Hematopoietic multipotent progenitor cell treated with erythropoietin and hydrocortisone succinate and interleukin-3 and kit ligand, for 8 days (in vitro differentiated cells): ENCODE results near the gene MAGI2.

Experiments
- DNase-seq: peaks from one replicate; pipeline ENCODE4 v3.0.0-alpha.2; 2015

MAGI2 gene

DNA sequence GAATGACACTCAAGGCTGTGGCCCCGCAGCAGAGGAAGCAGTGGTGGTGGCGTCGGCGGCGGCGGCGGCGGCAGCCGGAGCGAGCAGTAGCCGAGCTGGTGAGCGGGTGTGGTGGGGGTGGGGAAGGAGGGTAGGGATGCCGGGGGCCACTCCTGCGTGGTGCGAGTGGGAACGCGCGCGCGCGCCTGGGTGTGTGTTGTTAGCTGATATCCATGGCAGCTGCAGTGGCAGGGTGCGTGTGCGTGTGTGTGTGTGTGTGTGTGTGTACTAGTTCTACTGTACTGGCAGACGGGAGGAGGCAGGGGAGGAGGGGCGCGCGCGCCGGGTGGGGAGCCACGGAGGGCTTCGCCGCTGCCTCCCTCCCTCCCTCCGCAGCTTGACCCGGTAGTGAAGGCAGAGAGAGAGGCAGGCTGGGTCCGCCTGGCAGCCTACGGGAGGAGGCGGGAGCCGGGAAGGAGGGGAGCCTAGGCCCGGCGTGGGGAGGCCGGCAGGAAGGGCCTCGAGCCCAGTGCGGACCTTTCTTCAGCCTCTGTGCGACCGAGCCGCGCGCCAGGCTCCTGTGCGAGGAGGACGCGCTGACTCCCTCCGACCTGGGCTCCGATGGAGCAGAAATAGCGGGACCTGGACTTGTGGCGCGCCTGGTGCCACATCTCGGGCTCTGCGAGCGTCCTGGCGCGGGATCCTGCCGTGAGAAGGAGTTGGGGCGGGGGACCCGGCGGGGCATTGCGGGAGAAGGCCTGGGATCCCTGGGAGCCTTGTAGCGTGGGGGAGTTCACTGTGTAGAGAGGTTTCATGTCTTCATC, at the start of gene MAGI2:
MAGI2 (minus strand) TSS at position 110 of the 803 bp plus-strand sequence. CDS start 347 bp downstream, outside the sequence.
- peak; percentile 4 for DNase-seq

DNA sequence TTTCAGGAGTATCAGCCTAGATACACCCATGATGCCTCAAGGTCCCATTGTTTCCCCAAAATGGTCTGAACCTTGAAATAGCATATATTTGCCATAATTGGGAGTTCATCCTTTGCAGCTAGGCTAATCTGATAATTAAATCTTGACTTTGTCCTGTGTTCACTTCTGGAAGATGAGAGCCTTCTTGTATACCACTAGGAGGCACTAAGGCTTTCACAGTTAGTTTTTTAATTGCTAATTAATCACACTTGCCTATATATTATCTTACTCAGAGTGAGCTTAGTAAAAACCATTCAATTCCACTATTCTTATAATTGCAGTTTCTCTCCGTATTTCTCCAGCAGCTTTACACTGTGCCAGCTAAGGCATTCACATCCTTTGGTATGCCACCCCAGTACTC, 48.7 kb upstream of the MAGI2 start:
- DNase-seq: no peak

DNA sequence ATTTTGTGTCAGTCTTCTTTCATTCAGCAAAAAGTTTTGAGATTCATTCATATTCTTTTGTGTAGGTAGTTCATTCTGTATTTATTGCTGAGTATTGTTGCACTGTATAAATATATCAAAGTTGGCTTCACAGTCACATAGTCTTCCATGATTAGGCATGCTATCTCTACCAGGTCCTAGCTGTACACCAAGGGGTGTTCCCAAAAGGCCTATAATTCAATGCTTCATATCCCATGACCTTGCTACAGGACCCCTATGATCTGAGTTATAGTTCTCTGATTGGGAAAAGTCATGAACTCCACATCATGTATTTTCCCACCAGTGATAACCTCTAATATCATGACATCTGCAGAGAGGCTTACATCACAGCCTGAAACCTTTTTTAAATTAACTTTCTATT, 47.3 kb upstream of the MAGI2 start:
- no peak for DNase-seq

DNA sequence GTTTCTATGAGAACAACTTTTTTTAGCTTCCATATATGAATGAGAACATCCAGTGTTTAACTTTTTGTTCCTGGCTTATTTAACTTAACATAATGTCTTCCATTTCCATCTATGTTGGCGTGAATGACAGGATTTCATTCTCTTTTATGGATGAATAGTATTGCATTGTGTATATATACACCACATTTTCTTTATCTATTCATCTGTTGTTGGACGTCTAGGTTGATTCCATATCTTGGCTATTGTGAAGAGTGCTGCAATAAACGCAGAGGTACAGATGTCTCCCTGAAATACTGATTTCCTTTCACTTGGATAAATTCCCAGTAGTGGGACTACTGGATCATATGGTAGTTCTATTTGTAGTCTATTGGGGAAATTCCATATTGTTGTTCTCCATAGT, 44.3 kb upstream of the MAGI2 start:
- DNase-seq: no peak

DNA sequence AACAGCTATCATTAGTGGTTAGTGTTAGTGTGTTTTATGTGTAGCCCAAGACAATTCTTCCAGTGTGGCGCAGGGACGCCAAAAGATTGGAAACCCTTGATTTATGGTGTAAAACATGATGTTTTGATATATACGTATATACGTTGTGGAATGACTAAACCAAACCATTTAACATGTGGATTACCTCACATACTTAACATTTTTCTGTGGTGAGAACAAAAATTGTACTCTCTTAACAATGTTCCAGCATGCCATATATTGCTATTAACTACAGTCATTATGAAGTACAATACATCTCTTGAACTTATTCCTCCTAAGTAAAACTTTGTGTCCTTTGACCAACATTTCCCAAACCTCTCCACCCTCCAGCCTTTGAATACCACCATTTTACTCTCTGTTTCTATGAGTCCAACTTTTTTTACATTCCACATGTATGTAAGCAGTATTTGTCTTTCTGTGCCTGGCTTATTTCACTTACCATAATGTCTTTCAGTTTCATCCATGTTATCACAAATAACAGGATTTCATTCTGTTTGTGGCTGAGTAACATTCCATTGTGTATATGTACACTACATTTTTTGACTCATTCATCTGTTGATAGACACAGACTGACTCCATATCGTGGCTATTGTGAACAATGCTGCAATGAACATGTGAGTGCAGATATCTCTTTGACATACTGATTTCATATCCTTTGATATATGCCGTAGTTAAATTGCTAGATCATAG, 42.2 kb upstream of the MAGI2 start:
- no peak for DNase-seq

DNA sequence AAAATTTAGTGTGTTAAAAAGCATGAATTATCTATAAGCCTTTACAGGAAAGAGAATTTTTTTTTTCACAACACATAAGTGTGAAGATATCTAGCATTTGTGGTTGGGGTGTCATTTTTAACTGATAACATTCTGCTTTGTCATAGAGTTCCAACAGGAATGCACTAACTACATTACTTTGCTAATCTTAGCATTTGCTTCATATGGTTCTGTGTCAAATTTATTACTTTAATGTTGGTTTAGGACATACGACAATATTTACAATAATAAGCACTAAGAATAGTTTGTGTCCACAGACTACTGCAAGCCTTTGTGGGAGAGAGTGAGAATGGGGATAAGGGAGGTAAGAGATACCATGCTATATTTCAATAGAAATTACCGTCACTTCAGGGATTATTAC, 40.6 kb upstream of the MAGI2 start:
- peak; percentile 15 for DNase-seq

DNA sequence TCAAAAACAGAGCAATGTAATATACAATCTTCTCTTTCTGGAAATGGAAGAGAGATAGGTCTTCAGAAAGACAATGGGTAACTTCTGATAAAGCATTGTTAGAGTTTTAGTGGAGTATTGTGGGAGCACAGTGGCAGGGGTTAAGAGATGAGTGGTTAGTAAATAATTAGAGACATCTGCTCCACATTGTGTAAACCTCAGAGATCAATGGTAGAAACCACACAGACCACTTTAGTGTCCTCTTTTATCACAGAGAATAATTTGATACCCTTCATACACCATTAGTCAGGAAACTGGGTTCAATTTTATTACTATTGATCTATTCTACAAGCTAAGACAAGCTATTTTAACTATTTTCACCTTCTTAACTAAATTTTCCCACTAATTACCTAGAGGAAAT, 35.9 kb upstream of the MAGI2 start:
- DNase-seq: no peak

DNA sequence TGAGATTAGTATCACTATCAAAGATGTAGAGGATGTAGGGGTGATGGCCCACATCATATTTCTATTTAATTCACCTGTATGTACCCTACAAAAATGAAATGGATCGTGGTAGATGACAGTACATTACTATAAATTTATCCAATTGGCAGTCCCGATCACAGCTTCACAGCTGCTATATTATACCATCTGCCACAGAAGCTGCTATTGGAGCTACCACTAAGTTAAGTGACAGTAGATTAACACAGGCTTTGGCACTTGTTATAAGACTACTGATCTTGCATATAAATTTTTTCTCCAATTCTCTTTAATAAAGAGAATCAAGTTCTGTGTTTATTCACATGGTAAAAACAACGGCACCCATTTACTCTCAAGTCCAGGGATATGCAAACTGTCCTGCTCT, 24.9 kb upstream of the MAGI2 start:
- no peak for DNase-seq

DNA sequence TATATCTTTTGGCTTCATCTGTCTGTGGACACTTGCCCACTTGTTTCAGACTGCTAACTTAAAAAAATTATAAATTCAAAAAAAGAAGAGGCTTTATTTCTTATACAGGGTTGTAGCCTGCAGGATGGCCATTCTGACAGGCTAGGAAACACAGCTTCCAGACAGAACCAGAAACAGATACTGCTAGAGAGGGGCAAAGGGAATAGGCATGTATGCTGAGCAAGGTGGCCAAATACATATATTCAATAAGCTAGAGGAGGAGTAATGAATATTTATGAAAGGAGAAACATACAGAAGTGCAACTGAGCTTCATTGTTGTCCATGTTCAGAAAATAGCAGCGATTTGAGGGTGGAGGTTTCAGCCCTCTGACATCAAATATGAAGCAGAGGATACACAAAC, 22.0 kb upstream of the MAGI2 start:
- no peak for DNase-seq

DNA sequence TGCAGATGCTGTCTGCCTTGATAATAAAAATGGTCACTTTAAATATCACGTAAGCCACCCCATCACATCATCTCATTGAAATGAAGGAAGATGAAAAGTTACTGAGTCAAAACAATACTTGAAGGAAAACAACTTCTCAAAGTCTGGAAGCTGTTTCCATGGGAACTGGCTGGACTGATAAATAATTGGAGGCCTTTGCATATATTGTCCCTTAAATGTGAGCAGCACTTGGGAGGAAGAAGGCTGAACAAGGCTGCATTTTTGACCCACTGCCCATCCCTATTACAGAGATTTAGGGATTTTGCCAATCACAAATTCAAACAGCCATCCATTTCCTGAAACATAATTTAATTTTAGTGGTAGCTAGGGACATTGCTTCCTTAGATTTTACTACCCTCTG, 18.2 kb upstream of the MAGI2 start:
- no peak for DNase-seq

DNA sequence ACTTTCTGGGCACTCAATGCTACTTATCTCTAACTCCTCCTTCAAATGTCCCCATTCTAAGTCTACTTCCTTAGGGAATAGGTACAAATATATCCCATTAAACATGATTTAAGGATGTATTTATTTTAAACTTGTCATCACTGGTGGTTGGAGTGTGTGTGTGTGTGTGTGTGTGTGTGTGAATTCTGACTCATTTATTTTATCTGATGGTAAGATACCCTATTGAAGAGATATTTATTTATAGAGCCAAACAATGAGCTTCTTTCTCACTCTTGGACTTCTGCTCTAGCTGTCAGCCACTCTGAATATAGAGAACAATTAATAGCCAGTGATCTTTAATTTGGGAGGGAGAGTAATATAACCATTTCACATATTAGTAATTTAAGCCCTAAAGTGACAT, 17.8 kb upstream of the MAGI2 start:
- DNase-seq: no peak

DNA sequence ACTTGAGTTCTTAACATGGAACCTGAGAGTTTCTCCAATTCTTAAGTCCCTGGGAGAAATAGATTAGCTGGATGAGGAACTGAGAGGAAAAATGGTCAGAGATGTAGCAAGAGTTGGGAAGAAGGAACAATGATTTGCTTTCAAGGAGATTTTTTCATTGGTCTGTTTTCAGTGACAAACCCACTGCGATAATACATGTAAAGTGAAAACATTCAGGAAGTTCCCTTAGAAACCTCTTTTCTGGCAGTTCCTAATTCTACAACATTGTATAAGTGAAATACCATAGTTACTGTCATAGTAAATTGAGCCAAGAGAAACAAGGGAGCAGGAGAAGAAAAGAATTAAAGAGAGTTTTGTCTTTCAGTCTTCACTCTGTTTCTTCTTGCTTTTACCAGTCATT, 12.1 kb upstream of the MAGI2 start:
- DNase-seq: no peak

DNA sequence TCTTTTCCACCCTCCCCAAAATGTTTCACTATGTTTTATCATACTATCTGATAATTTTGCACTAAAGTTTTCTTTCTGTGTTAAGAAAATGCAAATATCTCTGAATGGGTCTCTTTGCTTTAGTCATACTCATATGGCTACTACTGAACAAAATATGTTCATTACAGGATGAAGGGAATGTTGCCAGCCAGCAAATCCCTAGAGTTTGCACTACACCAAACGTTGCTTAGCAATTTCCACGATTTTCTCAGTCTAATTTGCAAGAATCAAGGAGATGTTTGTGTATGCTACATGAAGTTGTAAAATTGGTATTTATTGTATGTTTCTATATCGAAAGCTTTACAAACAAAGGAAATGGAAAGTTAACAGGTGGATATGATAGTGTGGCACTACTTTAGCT, 10.6 kb upstream of the MAGI2 start:
- no peak for DNase-seq

DNA sequence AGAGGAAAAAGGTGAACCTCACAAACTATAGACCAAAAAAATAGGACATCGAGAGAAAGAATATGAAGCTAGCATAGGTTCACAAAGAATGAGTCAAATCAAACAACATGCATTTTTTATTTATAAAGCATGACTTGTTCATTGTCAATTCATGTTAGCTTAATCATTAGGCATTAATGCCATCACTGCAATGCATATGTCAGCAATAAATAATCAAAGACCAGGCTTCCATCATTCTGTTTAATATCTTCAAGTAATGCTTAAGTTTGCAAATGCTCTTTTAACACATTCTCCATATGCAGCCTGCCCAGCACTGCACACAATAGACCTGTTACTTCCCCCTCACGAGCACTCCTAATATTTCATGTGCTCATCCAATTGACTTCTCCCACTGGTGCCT, 8.9 kb upstream of the MAGI2 start:
- no peak for DNase-seq

DNA sequence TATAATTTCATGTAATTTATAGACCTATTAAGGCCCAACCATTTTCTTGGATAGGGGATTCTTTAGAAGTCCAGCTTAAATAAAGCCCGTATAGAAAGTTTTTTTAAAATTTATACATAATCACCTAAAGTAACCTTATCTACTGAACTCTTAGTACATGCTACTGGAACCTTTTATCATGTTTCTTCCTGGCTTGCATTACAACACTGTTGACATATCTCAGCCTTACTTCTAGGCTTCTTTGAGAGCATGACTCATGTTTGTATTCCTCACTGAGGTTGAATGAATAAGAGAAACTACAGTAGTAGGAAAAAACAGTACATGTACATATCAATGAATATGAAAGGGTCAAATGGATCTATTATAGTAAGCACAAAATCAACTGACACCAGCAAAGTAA, 8.2 kb upstream of the MAGI2 start:
- peak; percentile 14 for DNase-seq

DNA sequence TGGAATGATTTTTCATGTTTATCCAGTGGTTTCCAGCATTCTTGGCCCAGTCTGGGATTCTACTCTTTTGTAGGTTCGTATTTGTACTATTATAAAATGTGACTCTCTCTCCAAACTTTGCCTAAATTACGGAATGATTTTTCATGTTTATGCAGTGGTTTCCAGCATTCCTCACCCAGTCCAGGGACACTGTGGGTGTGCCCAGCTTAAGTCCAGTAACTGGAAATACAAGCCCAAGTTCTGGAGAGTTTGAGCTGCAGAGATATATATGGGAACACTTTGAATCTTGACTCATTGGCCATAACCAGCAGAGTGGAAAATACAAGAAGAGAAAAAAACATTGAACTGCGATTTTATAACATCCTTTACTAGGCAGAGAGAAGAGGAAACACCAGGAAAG, 5.9 kb upstream of the MAGI2 start:
- no peak for DNase-seq

DNA sequence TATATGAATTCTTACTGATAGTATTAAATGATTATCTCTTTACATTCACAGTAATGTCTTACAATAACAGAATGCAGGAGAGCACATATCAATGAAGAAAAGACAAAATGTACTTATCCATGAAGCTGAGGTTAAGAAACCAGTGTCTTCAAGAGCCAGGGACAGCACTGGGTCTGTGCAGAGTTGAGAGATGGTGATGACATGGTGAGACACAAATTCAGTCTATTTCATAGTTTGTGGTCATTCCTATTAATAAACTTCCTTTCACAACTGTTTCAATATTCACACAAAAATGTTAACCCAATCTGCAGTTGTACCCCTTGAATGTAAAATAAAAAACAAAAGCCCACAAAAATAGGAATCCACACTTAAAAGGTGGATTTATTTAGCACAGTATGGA, 5.3 kb upstream of the MAGI2 start:
- no peak for DNase-seq

DNA sequence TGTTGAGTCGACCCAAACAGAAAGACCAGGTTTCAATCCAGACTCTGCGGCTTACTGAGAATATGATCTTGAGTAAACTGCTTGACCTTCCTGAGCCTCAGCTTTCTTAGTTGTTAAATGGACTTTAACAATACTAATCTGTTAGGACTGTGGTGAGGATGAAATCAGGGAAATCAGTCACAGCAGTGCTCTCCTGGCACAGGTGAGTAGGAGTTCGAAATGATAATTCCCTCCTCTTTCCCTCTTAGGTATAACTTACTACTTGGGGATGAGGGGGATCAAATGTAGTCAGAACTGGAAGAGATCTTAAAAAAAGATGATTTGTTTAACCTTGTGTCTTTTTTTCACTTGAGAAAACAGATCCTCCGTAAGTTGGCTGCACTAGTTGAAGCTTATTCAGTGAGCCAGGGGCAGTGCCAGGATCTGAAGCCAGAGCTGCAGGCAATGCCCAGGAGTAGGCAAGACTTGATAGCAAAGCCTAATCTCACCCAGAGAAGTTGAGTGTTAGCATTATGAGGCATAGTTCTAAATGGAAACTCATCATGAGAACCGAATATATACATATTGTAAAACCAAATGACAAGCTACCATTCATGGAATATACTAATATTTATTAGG, 1.8 kb upstream of the MAGI2 start:
- DNase-seq: no peak

DNA sequence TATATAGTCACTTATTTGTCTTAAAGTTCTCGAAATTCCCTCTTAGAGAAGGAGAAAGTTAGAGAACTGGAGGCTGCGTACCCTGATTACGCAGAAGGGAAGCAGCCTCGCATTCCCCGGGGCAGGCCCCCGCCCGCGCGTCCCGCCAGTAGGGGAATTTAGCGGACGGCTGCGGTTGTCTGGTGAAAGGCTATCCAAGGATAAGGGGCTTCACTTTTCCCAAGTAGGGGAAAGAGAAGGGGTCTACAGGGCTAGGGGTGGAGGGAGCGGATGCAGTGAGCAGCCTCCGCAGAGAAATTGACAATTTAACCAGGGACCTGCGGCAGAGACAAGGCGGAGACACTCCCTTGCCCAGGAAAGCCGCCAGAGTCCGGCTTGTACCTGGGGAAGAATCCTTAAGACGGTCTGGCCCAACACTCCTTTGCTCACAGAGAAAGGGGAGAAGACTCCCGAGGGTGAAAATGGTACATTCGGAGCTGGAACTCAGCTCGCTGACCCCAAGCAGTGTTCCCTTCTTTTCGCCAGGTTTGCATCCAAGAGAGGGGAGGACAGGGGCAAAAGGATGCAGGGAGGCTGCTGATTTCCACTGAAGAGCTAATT, 994 bp upstream of the MAGI2 start:
- DNase-seq: no peak

DNA sequence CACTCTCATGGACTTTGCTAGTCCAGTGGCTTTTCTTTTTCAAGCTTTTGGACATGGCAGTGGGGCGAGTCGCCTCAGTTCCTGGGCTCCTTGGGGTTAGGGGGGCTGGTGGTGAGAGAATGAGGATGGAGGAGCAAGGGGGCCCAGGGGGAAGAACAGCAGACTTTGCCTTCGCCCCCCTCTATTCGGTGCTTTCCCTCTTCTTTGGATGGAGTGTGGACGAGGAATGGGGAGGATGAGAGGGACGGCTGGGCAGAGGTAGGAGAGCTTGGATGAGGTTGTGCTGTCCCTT, 255 bp downstream of the MAGI2 start:
- DNase-seq: no peak

DNA sequence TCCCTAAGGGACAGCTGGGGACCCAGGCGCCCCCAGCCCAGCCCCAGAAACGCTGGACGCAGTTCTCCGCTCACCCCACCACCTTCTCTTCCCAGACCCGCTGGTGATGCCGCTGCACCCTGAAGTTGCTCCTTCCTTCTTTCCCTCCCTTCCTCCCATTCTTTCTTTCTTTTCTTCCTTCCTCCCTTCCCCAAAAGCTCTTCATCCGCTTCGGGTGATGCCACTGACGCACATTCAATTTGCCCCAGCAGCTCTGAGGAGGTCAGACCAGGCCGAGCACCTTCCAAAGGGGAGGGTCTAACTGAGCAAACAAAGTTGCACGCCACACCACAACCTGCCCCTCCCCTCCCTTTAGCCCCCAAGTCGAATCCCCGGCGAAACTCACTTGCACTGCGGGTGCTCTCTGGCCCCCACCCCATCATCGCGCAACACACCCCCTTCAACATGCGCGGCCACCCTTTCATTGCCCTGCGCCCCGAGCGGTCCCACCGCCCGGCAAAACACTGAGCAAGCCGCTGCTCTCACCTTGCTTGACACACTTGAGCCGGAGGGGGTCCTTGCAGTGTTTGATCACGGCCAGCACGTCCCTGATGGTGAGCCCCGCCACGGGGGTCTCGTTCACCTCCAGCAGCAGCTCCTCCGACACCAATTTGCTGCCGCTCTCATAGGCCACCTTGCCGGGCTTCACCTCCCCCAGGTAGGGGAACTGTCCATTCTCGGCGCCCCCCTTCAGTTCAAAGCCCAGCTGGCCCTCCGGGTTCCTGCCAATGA, 787 bp downstream of the MAGI2 start:
- DNase-seq: no peak

DNA sequence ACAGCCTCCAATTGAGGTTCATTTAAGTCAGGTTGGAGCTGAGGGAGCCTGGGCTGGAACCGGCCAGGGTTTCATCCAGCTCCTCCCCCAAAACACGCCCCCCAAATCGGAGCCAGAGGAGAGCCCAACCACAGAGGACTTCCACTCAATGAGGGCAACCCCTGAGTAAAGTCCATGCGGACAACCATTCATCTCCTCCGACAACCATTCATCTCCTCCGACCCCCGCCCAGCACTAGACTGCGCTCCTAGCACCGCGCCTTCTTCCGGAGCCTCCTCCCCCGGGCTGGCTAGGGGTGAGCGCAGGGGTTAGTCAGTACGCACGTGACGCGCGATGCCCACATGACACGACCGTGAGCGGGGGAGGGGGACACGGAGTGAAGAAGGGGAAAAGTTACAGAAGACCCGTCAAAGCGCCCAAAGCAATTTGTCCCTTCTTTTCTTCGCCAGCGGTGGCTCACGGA, 1.4 kb downstream of the MAGI2 start:
- DNase-seq: peak; percentile 15

DNA sequence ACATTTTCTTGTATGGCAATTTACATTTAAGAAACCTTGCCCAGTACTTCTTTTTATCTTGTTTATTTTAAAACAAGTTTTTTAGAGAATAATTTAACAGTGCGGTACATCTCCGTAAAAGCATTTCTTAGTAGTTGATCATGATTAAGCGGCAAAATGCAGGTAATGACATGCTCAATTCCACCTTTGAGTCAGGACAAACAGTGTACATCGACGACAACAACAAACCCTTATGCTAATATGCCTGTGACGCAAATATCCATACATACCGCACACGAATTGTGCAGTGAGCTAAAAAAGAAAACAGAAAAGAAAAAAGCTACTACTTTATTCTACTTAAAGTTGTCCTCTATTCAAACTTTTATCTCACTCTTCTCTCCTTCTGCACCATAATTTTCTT, 1.9 kb downstream of the MAGI2 start:
- DNase-seq: no peak
